A549 (cell line): ENCODE measurements around the gene VAV3. TPM values are rescaled to one million over a fixed set of nuclear protein-coding genes. Genes with fewer than 3 reads are reported as not detected.

ENCODE experiments used
- ATAC-seq, 2 experiments: fragments of 200-7000 bp in 1 of 2; fragments of >200 bp in 1 of 2; cut with Nextera tagmentation in 1 of 2; cut with Tn5 transposase in 1 of 2; 3 replicates each; pipeline versions ENCODE4 v1.8.0 to v1.9.1; 2018 to 2020; ENCODE audit warnings: mild to moderate bottlenecking in 1 of 2, moderate library complexity in 1 of 2
- CTCF ChIA-PET: fragments of 300-600 bp; sonication (Branson Sonifier 250); formaldehyde crosslinking; extraction: SDS; loops from one replicate; lab custom pipeline; 2021; ENCODE audit warnings: antibody characterized with exemption, inconsistent platforms; lab: Yijun Ruan, JAX
- POLR2A ChIA-PET: fragments of 350-600 bp; formaldehyde crosslinking; extraction: SDS; loops from one replicate; lab custom pipeline; 2021; ENCODE audit warnings: antibody characterized with exemption, inconsistent platforms; lab: Yijun Ruan, JAX
- DNase-seq, 2 experiments: peaks; one replicate each; pipeline versions ENCODE4 v3.0.0 to v3.0.0-alpha.2; 2011 to 2016; ENCODE audit warnings: low read depth in 1 of 2, low spot score in 1 of 2
- FAIRE-seq: peaks from 2 replicates; lab custom pipeline; 2011; peaks lifted over from hg19 to GRCh38; lab: Jason Lieb, UNC
- H3K27ac ChIP-seq, 2 experiments: fragments of >200 bp; sonication (Bioruptor Twin); formaldehyde crosslinking; 3 replicates each; pipeline ENCODE4 v1.5.1; 2016 to 2017
- H3K4me1 ChIP-seq: fragments of >200 bp; sonication (Bioruptor Twin); formaldehyde crosslinking; 3 replicates; pipeline ENCODE4 v1.6.1; 2016
- H3K4me2 ChIP-seq: fragments of >200 bp; sonication (Bioruptor Twin); formaldehyde crosslinking; 3 replicates; pipeline ENCODE4 v1.6.1; 2016
- H3K4me3 ChIP-seq: fragments of >200 bp; sonication (Bioruptor Twin); formaldehyde crosslinking; 3 replicates; pipeline ENCODE4 v1.5.1; 2016
- H3K9me3 ChIP-seq: fragments of >200 bp; sonication (Bioruptor Twin); formaldehyde crosslinking; 3 replicates; pipeline ENCODE4 v1.6.1; 2016
- ATOH8 ChIP-seq: fragments of 250-450 bp; sonication (Bioruptor Pico); IDR thresholded peaks from 2 replicates; pipeline ENCODE4 v1.5.0; 2020; ENCODE audit warnings: low read depth, mild to moderate bottlenecking, moderate library complexity
- BCL3 ChIP-seq: fragments of >200 bp; sonication (Bioruptor Twin); formaldehyde crosslinking; IDR thresholded peaks from 3 replicates; pipeline ENCODE4 v1.6.1; 2016
- BHLHE40 ChIP-seq: IDR thresholded peaks from 2 replicates; pipeline ENCODE4 v1.6.1; 2012; ENCODE audit warnings: low read depth, low read length, inconsistent platforms
- CHD2 ChIP-seq: fragments of 150-350 bp; IDR thresholded peaks from 2 replicates; pipeline ENCODE4 v1.6.1; 2014; ENCODE audit warnings: low read length; ENCODE audit not compliant: partially characterized antibody
- CHD4 ChIP-seq: fragments of 200-600 bp; sonication (generic); IDR thresholded peaks from 2 replicates; pipeline ENCODE4 v1.6.1; 2016; ENCODE audit warnings: antibody characterized with exemption, mild to moderate bottlenecking, borderline replicate concordance
- E2F6 ChIP-seq: IDR thresholded peaks from 2 replicates; pipeline ENCODE4 v1.6.1; 2012; ENCODE audit warnings: low read depth, borderline replicate concordance
- EHF ChIP-seq: fragments of 250-450 bp; sonication (Bioruptor Pico); IDR thresholded peaks from 2 replicates; pipeline ENCODE4 v1.5.0; 2020; ENCODE audit warnings: mild to moderate bottlenecking
- EP300 ChIP-seq, 2 experiments: fragments of >200 bp; sonication (Bioruptor Twin); formaldehyde crosslinking; IDR thresholded peaks; 2 replicates in 1 of 2; 3 replicates in 1 of 2; pipeline ENCODE4 v1.6.1; 2016 to 2017
- FOSB ChIP-seq: fragments of 250-450 bp; sonication (Bioruptor Pico); IDR thresholded peaks from 2 replicates; pipeline ENCODE4 v1.5.0; 2020; ENCODE audit warnings: mild to moderate bottlenecking, moderate library complexity
- GATA3 ChIP-seq: IDR thresholded peaks from 2 replicates; pipeline ENCODE4 v1.6.1; 2012; ENCODE audit warnings: borderline replicate concordance
- HDAC2 ChIP-seq: fragments of 200-600 bp; sonication (generic); IDR thresholded peaks from 2 replicates; pipeline ENCODE4 v1.6.1; 2016
- HES2 ChIP-seq: fragments of >200 bp; sonication (Bioruptor Twin); formaldehyde crosslinking; IDR thresholded peaks from 2 replicates; pipeline ENCODE4 v1.6.1; 2016
- HOXB13 ChIP-seq: fragments of 250-450 bp; sonication (Bioruptor Pico); IDR thresholded peaks from 2 replicates; pipeline ENCODE4 v1.5.0; 2020; ENCODE audit warnings: low read depth, mild to moderate bottlenecking, moderate library complexity
- HOXB5 ChIP-seq: fragments of 250-450 bp; sonication (Bioruptor Pico); IDR thresholded peaks from 2 replicates; pipeline ENCODE4 v1.5.0; 2020; ENCODE audit warnings: mild to moderate bottlenecking, moderate library complexity
- JUNB ChIP-seq: fragments of >200 bp; sonication (Bioruptor Twin); formaldehyde crosslinking; IDR thresholded peaks from 2 replicates; pipeline ENCODE4 v1.6.1; 2016
- KDM1A ChIP-seq: fragments of 200-600 bp; sonication (generic); IDR thresholded peaks from 2 replicates; pipeline ENCODE4 v1.6.1; 2016; ENCODE audit warnings: low read depth, mild to moderate bottlenecking
- MAFK ChIP-seq: fragments of 450-650 bp; IDR thresholded peaks from 2 replicates; pipeline ENCODE4 v1.6.1; 2014; ENCODE audit not compliant: partially characterized antibody
- MAZ ChIP-seq: fragments of 150-350 bp; IDR thresholded peaks from 2 replicates; pipeline ENCODE4 v1.6.1; 2014; ENCODE audit warnings: antibody characterized with exemption, low read depth, low read length, borderline replicate concordance
- NPAS2 ChIP-seq: fragments of 250-450 bp; sonication (Bioruptor Pico); IDR thresholded peaks from 2 replicates; pipeline ENCODE4 v1.8.0; 2022; ENCODE audit warnings: mild to moderate bottlenecking, moderate library complexity, borderline replicate concordance
- NR3C1 ChIP-seq: fragments of >200 bp; sonication (Bioruptor Twin); formaldehyde crosslinking; IDR thresholded peaks from 3 replicates; pipeline ENCODE4 v1.6.1; 2017
- PHF8 ChIP-seq: fragments of 200-600 bp; sonication (generic); IDR thresholded peaks from 2 replicates; pipeline ENCODE4 v1.6.1; 2016; ENCODE audit warnings: low read depth, mild to moderate bottlenecking, antibody characterized with exemption, moderate library complexity, borderline replicate concordance
- POLR2AphosphoS2 ChIP-seq: conservative IDR thresholded peaks from 2 replicates; pipeline ENCODE4 v1.6.1; 2012; ENCODE audit warnings: low read length, improper control_type of control experiment, inconsistent platforms
- RCOR1 ChIP-seq: fragments of 150-350 bp; IDR thresholded peaks from 2 replicates; pipeline ENCODE4 v1.6.1; 2014; ENCODE audit warnings: antibody characterized with exemption, low read length, low read depth
- RFX5 ChIP-seq: fragments of 450-650 bp; IDR thresholded peaks from 2 replicates; pipeline ENCODE4 v1.7.1; 2014; ENCODE audit warnings: antibody characterized with exemption, mild to moderate bottlenecking, moderate library complexity
- SMC3 ChIP-seq: fragments of >200 bp; sonication (Bioruptor Twin); formaldehyde crosslinking; IDR thresholded peaks from 3 replicates; pipeline ENCODE4 v1.6.1; 2018; ENCODE audit warnings: inconsistent platforms
- SREBF2 ChIP-seq: fragments of 450-650 bp; IDR thresholded peaks from 2 replicates; pipeline ENCODE4 v1.6.1; 2014; ENCODE audit warnings: mild to moderate bottlenecking, moderate library complexity
- TP53 ChIP-seq: fragments of 250-450 bp; sonication (Bioruptor Pico); IDR thresholded peaks from 2 replicates; pipeline ENCODE4 v1.5.0; 2021; ENCODE audit warnings: mild to moderate bottlenecking, moderate library complexity
- ZSCAN20 ChIP-seq: fragments of 250-450 bp; sonication (Bioruptor Pico); IDR thresholded peaks from 2 replicates; pipeline ENCODE4 v1.8.0; 2022; ENCODE audit warnings: mild to moderate bottlenecking, moderate library complexity
- WGBS: methylation state at CpG from one replicate; pipeline ENCODE4 v1.1.6; 2017; ENCODE audit errors: missing lambda C conversion rate; 5-methylcytosine and 5-hydroxymethylcytosine counted together
- polyA plus RNA-seq, 4 experiments: library from polyadenylated mRNA; depleted of rRNA in 3 of 4; stranded (reverse); fragments of >200 nt; fragmentation: RNase III in 1 of 4; extraction: RNeasy Plus Mini Kit Qiagen cat#74134 plus additional on column Dnase treatment in 1 of 4; gene quantifications; 2 replicates in 3 of 4; 3 replicates in 1 of 4; pipeline ENCODE4 v1.2.3, GENCODE V29; 2011 to 2017

The VAV3 gene
- polyA plus RNA-seq, 2 of the 4 experiments (the other 2 are of a cell fraction) = 12.8 to 22.7 TPM

- CTCF ChIA-PET = no interaction called here
- no peak for TF ChIP-seq BCL3
- no peak for TF ChIP-seq HOXB5 (CRISPR knock-in tag)
- no peak for TF ChIP-seq SREBF2
- no peak for TF ChIP-seq HOXB13 (CRISPR knock-in tag)
- no peak for TF ChIP-seq PHF8
- TF ChIP-seq GATA3 = no peak
- TF ChIP-seq, all 56 proteins: peak for 0
- no peak for ATAC-seq
- Histone ChIP-seq H3K9me3 (no peaks in the 10 kb centered on the region), H3K4me3 (no peak overlapping the region), H3K27ac (no peak overlapping the region), H3K4me1 (no peaks in the 10 kb centered on the region), H3K4me2 (no peak overlapping the region)
- DNase-seq = no peak
- POLR2A ChIA-PET = no interaction called here
- FAIRE-seq = no peak
These were observed 24.3 kb downstream of the VAV3 start for GRCh38 chr1:107940701-107941100.

GRCh38 chr1:107940017-107940577 is 24.9 kb downstream of the VAV3 start:
- Histone ChIP-seq H3K4me3 (no peak overlapping the region), H3K27ac (no peak overlapping the region), H3K9me3 (no peaks in the 10 kb centered on the region), H3K4me1 (no peaks in the 10 kb centered on the region), H3K4me2 (no peak overlapping the region)
- POLR2A ChIA-PET = no interaction called here
- CTCF ChIA-PET = no interaction called here
- WGBS = 0% methylated on average over 5 of the region's 5 CpGs
- no peak for DNase-seq
- TF ChIP-seq HES2 (no peak), RCOR1 (no peak), E2F6 (no peak), MAFK (no peak), PHF8 (no peak), SMC3 (no peak), NPAS2 (CRISPR knock-in tag) (no peak)
- ATAC-seq = no peak
- FAIRE-seq = no peak

- TF ChIP-seq TP53 (CRISPR knock-in tag) = no peak
- TF ChIP-seq HDAC2 = no peak
- no peak for TF ChIP-seq CHD2
- TF ChIP-seq NR3C1 = no peak
- TF ChIP-seq RFX5 = no peak
- ATAC-seq (no peak), FAIRE-seq (no peak), DNase-seq (no peak)
- H3K27ac ChIP-seq = no peak overlapping the region
- H3K4me2 ChIP-seq = no peak overlapping the region
- ChIA-PET CTCF (no interaction called here), POLR2A (no interaction called here)
- WGBS = 40% methylated on average over 3 of the region's 3 CpGs
- H3K4me1 ChIP-seq = no peaks in the 10 kb centered on the region
- H3K4me3 ChIP-seq = no peak overlapping the region
- no peaks in the 10 kb centered on the region for H3K9me3 ChIP-seq
These were observed 25.7 kb downstream of the VAV3 start for GRCh38 chr1:107939256-107939655.

- no peak for DNase-seq
- H3K27ac ChIP-seq = no peak overlapping the region
These were observed 28.2 kb downstream of the VAV3 start for GRCh38 chr1:107936498-107937481.

More at GRCh38 chr1:107936498-107937481, 28.2 kb downstream of the VAV3 start:
- H3K4me3 ChIP-seq = no peak overlapping the region
- CTCF ChIA-PET = no interaction called here
- no peak for TF ChIP-seq EHF (CRISPR knock-in tag)
- no peak for TF ChIP-seq CHD4
- TF ChIP-seq ZSCAN20 = no peak
- no peak for TF ChIP-seq ATOH8 (CRISPR knock-in tag)
- no peak for TF ChIP-seq JUNB
- TF ChIP-seq FOSB (CRISPR knock-in tag) = no peak
- no peak for TF ChIP-seq EP300 (IDR thresholded peaks at IDR 0.05)
- no peak for TF ChIP-seq NPAS2 (CRISPR knock-in tag)
- TF ChIP-seq HDAC2 = no peak
- no peak for TF ChIP-seq BHLHE40
- TF ChIP-seq RCOR1 = no peak
- no peak for TF ChIP-seq POLR2AphosphoS2
- no peak for TF ChIP-seq MAZ
- TF ChIP-seq KDM1A = no peak
- ATAC-seq (no peak), FAIRE-seq (no peak)
- no peak overlapping the region for H3K4me2 ChIP-seq
- no peaks in the 10 kb centered on the region for H3K4me1 ChIP-seq
- 6% methylated on average over 10 of the region's 10 CpGs for WGBS
- H3K9me3 ChIP-seq = no peaks in the 10 kb centered on the region
- POLR2A ChIA-PET = no interaction called here
